ENCODE results near the gene CEBPE. TPM values are rescaled to one million over a fixed set of nuclear protein-coding genes. Genes with fewer than 3 reads are reported as not detected.

The CEBPE gene
- total RNA-seq, 1 experiment from 2014 or later = not detected

DNA sequence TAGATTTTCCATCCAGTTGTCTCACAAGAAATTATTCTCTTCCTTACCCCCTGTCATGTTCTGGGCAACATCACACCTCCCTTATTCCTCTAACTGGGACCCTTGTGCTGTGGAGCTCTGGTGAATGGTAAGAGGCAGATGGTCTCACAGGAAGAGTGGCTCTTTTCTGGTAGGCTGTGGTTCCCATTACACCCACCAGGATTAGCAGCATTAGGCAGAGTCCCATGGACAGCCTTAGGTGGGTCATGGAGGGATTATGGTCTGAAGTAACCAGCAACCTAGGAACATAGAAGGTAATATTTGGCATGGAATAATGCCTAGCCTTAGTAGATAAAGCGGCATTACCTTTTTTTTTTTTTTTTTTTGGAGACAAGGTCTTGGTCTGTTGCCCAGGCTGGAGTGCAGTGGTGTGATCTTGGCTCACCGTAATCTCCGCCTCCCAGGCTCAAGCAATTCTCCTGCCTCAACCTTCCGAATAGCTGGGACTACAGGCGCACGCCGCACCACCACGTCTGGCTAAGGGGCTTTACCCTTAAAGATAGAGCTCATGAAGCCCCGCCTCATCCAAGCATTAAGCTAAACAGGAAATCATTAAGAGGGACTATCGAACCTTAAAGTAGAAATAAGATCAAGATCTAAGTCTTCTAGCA lies 19.7 kb downstream of the CEBPE start (continued):
- TF ChIP-seq, protein P1, sequence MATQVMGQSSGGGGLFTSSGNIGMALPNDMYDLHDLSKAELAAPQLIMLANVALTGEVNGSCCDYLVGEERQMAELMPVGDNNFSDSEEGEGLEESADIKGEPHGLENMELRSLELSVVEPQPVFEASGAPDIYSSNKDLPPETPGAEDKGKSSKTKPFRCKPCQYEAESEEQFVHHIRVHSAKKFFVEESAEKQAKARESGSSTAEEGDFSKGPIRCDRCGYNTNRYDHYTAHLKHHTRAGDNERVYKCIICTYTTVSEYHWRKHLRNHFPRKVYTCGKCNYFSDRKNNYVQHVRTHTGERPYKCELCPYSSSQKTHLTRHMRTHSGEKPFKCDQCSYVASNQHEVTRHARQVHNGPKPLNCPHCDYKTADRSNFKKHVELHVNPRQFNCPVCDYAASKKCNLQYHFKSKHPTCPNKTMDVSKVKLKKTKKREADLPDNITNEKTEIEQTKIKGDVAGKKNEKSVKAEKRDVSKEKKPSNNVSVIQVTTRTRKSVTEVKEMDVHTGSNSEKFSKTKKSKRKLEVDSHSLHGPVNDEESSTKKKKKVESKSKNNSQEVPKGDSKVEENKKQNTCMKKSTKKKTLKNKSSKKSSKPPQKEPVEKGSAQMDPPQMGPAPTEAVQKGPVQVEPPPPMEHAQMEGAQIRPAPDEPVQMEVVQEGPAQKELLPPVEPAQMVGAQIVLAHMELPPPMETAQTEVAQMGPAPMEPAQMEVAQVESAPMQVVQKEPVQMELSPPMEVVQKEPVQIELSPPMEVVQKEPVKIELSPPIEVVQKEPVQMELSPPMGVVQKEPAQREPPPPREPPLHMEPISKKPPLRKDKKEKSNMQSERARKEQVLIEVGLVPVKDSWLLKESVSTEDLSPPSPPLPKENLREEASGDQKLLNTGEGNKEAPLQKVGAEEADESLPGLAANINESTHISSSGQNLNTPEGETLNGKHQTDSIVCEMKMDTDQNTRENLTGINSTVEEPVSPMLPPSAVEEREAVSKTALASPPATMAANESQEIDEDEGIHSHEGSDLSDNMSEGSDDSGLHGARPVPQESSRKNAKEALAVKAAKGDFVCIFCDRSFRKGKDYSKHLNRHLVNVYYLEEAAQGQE (IDR thresholded peaks at IDR 0.05; ENCODE audit: low read depth) = no peak

- Histone ChIP-seq H2AFZ (ENCODE audit: low read depth, low read length, poor library complexity, severe bottlenecking) (no peak overlapping the region), H3K36me3 (ENCODE audit: control insufficient read depth in 1 of 2, insufficient read depth in 2 of 2, low read length in 2 of 2) (peaks cover 14 to 19% of the 10 kb centered on the region in 2 experiments), H3K4me1 (ENCODE audit: control insufficient read depth in 1 of 2, insufficient read depth in 2 of 2, low read length in 2 of 2) (peaks cover 6 to 12% of the 10 kb centered on the region in 2 experiments; a peak in 2 of 4 replicates), H3K79me2 (ENCODE audit: insufficient read depth, low read length) (peaks cover 58% of the 10 kb centered on the region), H3K4me3 (replicated peaks in 1 of 2; ENCODE audit: low read depth in 1 of 2, low read length in 2 of 2) (no peak overlapping the region), H3K9me2 (ENCODE audit: insufficient read depth) (no peaks in the 10 kb centered on the region), H3K27ac (ENCODE audit: low read depth, low read length) (no peak overlapping the region), H3K9me3 (ENCODE audit: control insufficient read depth in 1 of 2, insufficient read depth in 1 of 2, low read depth in 1 of 2, low read length in 2 of 2) (no peaks in the 10 kb centered on the region), H3K27me3 (ENCODE audit: insufficient read depth, low read length) (no peaks in the 10 kb centered on the region; the same call in 1 of the 2 replicates), H4K20me1 (ENCODE audit: insufficient read depth) (peaks cover 6% of the 10 kb centered on the region; the same call in 1 of the 2 replicates), H3K4me2 (ENCODE audit: low read length) (no peak overlapping the region), H3K9ac (ENCODE audit: low read length) (no peak overlapping the region)
- ChIA-PET RAD21 (ENCODE audit: low non-redundant PET in 1 of 2, low total read pairs in 2 of 2, uncharacterized antibody in 2 of 2, unreplicated experiment in 2 of 2) (no interaction called here), POLR2A (no interaction called here), CTCF (no interaction called here)
- BruUV-seq (replicated peaks) = no TSS peak
- intact Hi-C loops (cut with micrococcal nuclease) = no loop called here
- no peak for DNase-seq (ENCODE audit: low read depth, low spot score)
- no peak for ATAC-seq
- TF ChIP-seq EZH2phosphoT487 (IDR thresholded peaks at IDR 0.05; ENCODE audit: borderline replicate concordance) (no peak), TCF7L2 (IDR thresholded peaks at IDR 0.05; ENCODE audit: borderline replicate concordance, extremely low read depth, insufficient read depth, insufficient read length) (no peak), SRF (IDR thresholded peaks at IDR 0.05; ENCODE audit: low read depth) (no peak)
Observed at GRCh38 chr14:23097786-23098185, 21.3 kb downstream of the CEBPE start.
